Endometrial microvascular endothelial cells (primary cell): ENCODE data around the gene RAB8B. TPM values are rescaled to one million over a fixed set of nuclear protein-coding genes. Genes with fewer than 3 reads are reported as not detected.

ENCODE experiments used
- in situ Hi-C: cut with HindIII; loops from 2 replicates; pipeline ENCODE4 v1.10.0; 2017; ENCODE audit warnings: low sequenced_read_pairs, low pct_unique_long_range_greater_than_20kb; ENCODE audit errors: inconsistent ontology term
- total RNA-seq: library from RNA; depleted of rRNA; stranded (reverse); fragments of >200 nt; gene quantifications from one replicate; pipeline ENCODE4 v1.2.3, GENCODE V29; 2015; ENCODE audit errors: inconsistent ontology term

Gene RAB8B
- total RNA-seq, 1 donor from 2014 or later, result 35.9 TPM

DNA sequence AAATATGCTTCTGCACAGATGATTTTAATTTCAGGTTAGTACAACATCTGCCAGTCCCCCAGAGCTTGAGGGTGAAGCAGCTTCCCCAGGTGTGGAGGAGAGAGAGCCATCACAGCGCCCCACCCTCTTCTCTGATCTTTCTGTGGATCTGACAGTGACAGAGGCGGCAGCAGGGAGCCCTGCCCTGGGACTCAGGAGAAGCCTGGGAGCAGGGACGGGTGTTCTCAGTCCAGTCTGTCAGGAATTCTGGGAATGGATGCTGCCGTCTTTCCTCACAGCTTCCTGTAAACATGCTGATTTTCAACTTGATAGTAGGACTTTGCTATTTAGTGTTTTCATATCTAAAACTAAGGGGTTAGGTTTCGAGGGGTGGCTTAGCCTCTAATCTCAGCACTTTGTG, 11.4 kb upstream of the RAB8B start:
- in situ Hi-C loops, result no loop called here

DNA sequence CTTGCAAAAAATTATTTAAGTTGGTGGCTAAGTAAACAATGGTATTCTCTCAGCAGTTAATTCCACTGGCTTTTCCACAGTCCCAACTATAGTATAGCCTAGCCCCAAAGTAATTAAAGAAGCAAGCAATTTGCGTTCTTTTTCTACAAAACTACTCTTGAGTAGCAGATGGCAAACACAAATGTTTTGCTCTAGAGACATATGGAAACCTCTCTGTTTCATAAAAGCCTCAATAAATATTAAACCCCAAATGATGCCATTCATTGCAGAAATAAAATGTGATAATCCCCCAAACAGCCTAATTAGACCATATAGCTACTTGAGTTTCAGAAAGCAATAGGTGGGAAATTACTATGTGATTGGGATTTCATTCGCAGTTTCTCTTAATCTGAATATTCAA, 8.7 kb upstream of the RAB8B start:
- in situ Hi-C loops, result no loop called here

- in situ Hi-C loops, result no loop called here
Observed at GRCh38 chr15:63181648-63182047, 7.8 kb upstream of the RAB8B start.

DNA sequence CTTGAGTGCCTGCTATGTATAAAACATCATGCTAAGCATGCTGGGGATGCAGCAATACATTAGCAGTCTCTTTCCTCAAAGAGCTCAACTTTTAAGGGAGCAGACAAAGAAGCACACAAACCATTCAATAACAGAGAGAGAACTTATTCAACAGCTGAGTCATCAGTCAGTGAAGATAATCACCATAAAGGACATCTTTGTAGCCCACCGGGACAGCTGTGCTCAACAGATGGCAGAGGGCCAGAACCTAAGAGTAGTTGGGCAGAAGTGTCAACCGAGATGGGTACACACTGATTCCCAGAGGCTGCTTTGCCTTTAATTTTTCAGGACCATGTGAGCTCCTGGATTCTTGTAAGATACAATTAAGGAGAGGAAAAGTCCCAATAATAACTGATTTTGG, 4.2 kb upstream of the RAB8B start:
- in situ Hi-C loops, result no loop called here

- in situ Hi-C loops, result no loop called here
Observed at GRCh38 chr15:63186065-63186464, 3.3 kb upstream of the RAB8B start.

GRCh38 chr15:63187589-63188226, 1.7 kb upstream of the RAB8B start:
- in situ Hi-C loops, result no loop called here

DNA sequence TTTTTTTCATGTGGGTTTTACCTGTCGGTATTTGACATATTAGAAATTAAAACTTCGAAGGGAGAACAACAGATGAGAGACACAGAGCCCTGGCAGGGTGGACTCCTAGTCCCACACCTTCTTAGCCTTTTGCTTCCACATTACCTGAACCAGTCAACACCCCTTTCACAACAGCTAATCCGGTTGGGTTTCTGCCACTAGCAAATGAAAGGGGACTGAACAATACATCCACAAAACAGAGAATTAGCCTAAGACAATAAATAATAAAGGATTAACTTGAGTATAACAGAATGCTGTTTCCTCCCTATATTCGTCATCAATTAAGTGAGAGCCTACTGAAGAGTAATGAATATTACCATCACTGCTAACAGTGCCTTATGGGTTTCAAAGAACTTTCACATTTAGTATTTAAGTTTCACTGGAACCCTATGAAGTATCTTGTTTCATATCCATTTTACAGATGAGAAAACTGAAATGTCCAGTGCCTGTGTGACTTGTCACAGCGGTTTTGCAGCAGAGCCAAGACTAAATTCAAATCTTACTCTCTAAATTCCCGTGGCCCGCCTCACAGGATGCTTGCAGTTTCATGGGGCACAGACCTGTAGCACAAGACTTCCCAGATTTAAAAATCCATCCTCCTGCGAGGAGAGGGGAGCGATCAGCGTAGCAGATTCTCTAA, 1.0 kb upstream of the RAB8B start:
- in situ Hi-C loops, result no loop called here

DNA sequence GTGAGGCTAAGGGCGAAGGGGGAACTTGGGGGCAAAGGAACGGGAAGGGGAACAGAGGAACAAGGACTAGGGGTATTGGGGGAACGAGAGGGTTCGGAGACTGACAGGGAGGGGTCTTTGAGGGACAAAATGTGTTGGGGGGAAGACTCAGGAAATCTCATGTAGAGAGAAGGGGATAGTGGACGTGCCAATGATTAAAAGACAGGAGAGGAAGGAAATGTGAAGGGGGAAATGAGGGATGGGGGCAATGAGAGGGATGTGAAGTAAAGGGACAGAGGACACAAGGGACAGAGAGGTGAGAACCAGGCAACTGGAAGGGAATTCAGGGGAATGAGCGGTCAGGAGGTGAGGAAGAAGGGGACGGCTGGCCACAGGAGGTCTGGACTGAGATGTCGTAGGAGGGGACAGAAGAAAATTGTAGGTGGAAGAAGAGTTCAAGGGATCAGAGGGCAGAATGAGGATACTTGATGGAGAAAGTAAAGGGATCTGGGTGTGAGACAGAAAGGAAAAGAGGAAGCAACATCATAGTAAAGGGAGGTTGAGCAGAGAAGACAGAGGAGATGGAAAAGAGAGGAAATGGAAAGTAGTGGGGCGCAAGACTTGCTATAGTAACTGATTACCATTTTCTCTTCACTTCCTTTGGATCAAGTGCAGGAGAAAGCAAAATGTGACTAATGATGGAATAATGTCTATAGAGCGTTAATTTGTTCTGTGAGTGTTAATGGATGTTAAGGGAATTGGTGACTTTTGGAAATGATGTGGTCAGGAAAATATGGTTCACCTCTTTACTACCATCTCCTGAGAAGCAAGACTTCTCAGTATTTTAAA, 749 bp downstream of the RAB8B start:
- in situ Hi-C loops, result no loop called here

- in situ Hi-C loops, result no loop called here
Observed at GRCh38 chr15:63190769-63191649, 1.6 kb downstream of the RAB8B start.

DNA sequence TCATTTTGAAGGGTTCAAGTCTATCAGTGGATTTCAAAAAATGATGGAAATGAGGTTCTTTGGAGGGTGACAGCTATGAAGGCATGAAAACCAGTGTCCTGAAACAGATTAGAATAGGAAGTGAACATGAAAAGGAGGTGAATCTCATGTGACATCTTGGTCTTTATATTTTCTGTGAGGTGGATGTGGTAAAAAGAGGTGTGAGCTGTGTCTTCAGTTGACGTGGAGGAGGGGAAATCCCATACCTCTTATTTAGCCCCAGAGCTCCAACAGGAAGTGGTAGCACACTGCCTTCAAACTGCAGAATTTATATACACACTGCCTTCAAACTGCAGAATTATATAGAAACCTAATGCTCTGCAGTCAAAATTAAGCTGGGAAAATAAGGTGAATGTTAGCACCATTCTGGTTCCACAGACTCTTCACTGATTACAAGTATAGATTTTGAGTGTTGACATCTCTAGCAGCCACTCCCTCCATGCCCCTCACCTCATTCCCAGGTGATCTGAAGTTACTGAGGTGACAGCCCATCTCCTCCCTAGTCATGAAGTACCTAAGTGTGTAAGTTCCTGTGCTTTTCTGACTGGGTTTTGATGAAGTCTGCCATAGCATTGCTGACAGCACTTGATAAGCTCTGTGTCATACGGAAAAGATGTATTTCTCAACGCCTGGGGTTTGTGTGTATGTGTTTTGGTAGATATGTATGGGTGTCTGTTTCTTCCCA, 2.7 kb downstream of the RAB8B start:
- in situ Hi-C loops, result no loop called here

DNA sequence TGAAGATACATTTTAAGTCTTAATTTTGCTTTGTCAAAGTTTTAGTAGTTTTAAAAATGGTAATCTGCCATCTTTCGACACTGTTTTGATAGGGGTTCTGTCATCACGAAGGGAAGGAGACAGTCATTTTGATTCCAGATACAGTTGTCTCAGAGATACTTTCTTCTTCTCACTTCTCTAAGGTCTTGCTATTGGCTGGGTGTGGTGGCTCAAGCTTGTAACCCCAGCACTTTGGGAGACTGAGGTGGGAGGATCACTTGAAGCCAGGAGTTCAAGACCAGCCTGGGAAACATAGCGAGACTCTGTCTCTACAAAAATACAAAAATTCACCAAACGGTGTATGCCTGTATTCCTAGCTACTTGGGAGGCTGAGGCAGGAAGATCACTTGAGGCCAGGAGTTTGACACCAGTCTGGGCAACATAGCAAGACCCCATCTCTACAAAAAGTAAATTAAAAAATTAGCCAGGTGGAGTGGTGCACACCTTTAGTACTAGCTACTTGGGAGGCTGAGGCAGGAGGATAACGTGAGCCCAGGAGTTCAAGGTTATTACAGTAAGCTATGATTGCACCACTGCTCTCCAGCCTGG, 3.3 kb downstream of the RAB8B start:
- in situ Hi-C loops, result no loop called here

DNA sequence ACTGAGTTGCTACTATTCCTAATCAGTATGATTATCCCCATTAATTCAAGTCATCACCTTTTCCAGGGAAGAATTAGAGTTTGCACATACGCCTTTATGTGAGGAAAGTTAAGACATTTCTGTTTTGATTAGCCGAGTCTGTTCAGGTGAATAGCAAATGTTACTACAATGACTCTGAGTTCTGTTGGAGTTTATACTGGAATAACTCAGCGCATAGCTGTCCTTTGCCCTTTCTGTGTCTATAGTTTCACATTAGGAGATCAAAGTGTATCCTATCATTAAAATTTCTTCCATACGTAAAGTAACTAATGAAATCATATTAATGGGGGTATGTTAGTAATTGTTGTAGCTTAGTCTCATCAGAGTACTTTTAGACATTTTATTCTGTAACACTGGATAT, 4.9 kb downstream of the RAB8B start:
- in situ Hi-C loops, result no loop called here

- in situ Hi-C loops, result no loop called here
Observed at GRCh38 chr15:63194880-63195568, 5.6 kb downstream of the RAB8B start.

DNA sequence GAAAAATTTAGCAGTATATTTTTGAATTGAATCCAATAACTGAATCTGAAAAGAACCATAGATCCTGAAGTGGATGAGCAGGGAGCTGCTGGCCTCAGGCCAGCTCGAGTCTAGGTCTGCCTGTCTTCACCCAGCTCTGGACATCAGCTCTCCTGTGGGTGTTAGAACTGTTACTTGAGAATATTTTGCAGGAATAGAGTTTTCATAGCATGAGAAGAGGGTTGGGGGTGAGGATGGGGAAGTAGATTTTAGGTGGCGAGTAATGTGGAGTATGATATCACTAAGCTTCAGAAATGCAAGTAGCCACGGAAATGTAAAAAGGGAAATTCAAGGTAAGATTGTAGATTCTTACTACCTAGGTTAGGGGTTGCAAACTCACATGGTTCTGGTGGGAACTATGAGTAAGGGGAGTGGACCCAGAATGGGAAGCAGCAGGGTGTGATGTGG, 6.2 kb downstream of the RAB8B start:
- in situ Hi-C loops, result no loop called here

- in situ Hi-C loops, result no loop called here
Observed at GRCh38 chr15:63196842-63197241, 7.4 kb downstream of the RAB8B start.

- in situ Hi-C loops, result no loop called here
Observed at GRCh38 chr15:63197626-63198025, 8.2 kb downstream of the RAB8B start.

DNA sequence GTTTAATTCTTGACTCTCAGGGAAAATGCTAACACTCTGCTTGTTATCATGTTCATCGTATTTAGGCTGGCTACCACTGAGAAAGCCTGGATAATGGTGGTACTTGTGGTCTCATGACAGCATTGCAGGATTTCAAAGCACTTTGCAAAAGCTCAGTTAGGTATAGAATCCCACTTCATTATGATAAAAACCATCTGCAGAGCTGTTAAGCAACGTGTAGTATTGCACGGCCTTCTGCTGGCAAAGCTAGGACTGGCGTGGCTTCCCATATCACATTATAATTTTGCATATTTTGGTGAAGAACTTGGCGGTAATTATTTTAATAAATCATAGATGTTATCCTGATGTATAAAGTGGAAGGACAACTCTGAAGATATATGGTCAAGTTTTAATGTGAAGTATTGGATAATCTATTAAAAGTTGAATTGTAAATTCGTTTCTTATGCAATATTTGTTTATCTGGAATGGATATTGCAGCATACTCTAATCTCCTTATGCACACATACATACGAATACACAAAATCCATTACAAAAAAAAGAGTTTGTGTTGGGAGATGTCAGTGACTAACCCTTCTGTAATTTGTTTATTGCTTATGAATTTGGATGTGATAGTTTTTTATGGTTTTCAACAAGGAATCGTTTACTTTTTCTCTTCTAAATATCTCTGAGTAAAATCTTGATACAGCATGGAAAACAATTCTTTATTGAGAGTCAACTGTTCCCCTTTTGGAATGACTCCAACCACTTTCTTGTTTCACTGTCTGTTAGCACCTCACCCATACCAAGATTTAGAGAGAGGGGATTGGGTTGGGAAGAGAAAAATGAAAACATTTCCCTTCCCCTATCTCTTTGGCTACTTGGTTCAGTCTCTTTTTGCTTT, 9.2 kb downstream of the RAB8B start:
- in situ Hi-C loops, result no loop called here
